MV-4-11 (cell line): ENCODE measurements around the gene RNFT2.

ENCODE experiments used
- DNase-seq: peaks from one replicate; lab custom pipeline; 2025; lab: John Stamatoyannopoulos, UW

RNFT2 gene, protein sequence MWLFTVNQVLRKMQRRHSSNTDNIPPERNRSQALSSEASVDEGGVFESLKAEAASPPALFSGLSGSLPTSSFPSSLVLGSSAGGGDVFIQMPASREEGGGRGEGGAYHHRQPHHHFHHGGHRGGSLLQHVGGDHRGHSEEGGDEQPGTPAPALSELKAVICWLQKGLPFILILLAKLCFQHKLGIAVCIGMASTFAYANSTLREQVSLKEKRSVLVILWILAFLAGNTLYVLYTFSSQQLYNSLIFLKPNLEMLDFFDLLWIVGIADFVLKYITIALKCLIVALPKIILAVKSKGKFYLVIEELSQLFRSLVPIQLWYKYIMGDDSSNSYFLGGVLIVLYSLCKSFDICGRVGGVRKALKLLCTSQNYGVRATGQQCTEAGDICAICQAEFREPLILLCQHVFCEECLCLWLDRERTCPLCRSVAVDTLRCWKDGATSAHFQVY

DNA sequence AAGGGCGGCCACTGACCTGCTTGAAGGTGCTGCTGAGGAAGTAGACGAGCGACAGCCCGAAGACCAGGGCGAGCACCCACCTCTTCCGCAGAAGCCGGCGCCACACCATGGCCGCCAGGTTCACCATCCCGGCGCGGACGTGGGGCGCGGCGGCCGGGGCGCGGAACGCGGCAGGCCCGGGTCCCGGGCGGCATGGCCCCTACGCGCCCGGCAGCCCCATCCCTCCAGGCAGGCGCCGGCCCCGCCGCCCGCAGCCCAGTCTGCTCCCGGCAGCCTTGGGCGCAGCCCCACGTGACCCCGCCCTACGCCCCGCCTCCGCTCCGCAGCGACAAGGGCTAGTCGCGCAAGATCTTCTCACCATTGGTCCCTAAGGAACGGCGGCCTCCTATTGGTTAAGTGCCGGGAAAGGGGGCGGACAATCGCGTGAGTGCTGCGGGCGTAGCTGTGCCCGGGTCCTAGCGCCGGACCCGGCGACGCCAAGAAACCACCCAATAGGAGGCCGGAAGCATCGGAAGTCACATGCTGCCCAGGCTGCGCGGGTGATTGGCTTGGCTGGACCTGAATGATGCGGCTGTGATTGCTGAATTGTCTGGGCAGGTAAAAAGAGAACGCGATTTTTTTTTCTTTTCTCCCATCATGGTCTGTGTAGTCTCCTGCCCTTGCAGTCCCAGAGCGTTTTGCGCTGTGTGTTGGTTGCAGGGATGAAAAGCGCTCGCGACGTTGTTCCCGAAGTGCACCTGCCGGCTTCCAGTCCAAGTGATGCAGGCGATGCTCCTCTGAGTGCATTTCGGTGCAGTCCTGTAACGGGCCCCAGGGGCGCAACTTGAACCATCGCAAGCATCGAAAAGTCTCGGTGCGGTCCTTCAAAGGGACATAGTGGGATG lies at the start of gene RNFT2, which contains the start of gene SPRING1:
Gene RNFT2 (plus strand): TSS at position 542 of the 884 bp plus-strand sequence. CDS start 2,183 bp downstream, outside the sequence.
Gene SPRING1 (minus strand): TSS at position 296 of the 884 bp plus-strand sequence. CDS start 169 bp downstream, at position 127.
- peak; percentile 98 for DNase-seq

DNA sequence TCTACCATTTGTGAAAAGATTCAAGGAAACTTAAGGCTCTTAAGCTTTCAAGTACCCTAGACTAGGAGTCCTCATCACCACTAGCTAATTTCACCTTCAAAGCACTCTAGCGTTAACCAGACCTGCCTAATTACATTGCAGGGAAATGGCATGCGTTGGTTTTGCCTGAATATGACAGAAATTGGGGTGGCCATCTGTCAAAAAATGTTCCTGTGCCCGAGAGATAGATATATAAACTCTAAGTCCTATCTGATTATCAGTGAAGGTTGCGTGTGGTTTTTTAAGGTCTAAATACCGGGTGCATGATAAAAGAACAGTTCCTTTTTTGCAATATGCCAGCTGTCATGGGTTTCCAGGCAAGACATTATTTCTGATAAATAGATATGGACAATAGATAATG lies 48.6 kb upstream of the RNFT2 start:
- DNase-seq, result no peak

DNA sequence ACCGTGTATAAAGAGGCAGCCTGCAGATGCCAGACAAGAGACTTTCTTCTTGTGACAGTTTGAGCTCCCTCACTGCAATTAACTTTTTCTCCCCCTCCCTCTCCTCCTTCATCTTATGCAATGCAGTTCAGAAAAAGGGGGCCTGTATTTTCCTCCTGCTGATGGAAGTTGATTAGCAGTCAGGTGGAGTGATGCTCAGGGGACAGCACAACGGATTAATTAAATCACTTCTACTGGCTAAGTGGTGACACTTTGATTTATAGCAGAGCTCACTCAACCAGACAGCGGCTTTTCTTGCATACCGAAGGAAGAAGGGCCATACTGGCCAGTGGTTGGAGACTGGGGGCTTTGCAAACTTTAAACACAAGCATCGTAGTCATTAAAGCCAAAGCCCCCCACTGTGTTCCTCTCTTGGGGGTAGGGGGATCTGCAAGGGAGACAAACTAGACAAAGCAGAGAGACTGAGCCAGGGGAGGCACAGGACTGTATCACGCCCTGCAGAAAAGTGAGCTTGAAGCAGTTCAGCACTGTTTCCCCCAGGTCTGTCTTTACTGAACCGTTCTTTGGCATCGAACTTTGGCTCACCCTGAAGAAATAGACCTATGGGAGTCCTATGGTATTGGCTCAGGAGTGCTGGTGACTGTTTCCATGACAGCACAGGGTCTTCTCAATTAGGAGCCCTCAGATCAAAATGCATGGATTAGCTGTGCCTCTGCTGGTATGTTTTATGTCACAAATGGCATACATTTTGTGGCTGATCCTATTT lies 48.0 kb upstream of the RNFT2 start:
- no peak for DNase-seq

DNA sequence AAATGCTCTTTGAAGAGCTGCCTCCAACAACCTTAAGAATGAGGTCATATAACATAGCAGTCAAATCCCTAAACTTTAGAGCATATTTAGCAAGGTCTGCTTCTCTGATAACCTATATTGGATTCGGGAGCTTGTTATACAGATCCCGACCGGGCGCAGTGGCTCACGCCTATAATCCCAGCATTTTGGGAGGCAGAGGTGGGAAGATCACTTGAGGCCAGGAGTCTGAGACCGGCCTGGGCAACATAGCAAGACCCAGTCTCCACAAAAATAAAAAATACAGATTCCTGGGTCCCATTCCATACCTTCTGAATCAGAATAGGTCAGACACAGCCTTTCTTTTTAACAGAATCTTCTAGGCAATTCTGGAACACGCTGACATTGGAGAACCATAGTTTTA lies 46.9 kb upstream of the RNFT2 start:
- DNase-seq, result no peak

DNA sequence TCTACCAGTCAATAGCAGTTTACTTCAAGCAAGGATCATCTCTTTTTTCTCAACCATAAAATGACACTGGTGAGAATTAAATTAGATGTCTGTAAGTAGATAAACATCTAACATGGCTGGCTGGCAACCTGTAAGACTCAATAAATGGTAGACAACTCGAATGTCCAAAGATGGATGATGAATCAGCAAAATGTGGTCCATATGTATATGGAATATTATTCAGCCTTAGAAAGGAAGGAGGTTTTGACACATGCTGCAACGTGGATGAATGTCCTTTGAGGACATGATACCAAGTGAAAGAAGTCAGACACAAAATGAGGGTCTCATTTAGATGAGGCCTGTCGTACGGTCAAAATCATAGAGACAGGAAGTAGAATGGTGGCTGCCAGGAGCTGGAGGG lies 46.5 kb upstream of the RNFT2 start:
- DNase-seq, result no peak

DNA sequence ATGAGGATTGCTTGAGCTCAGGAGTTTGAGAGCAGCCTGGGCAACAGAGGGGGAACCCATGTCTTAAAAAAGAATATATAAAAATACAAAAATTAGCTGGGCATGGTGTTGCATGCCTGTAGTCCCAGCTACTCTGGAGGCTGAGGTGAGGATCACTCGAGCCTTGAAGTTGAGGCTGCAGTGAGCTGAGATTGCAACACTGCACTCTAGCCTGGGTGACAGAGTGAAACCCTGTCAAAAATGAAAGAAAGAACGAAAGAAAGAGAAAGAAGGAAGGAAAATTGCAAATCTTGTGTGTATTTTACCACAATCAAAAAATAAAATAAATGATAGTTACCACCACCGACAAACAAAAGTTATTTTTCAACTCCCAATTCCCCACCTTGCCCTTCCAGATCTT lies 45.5 kb upstream of the RNFT2 start:
- DNase-seq, result peak; percentile 39

DNA sequence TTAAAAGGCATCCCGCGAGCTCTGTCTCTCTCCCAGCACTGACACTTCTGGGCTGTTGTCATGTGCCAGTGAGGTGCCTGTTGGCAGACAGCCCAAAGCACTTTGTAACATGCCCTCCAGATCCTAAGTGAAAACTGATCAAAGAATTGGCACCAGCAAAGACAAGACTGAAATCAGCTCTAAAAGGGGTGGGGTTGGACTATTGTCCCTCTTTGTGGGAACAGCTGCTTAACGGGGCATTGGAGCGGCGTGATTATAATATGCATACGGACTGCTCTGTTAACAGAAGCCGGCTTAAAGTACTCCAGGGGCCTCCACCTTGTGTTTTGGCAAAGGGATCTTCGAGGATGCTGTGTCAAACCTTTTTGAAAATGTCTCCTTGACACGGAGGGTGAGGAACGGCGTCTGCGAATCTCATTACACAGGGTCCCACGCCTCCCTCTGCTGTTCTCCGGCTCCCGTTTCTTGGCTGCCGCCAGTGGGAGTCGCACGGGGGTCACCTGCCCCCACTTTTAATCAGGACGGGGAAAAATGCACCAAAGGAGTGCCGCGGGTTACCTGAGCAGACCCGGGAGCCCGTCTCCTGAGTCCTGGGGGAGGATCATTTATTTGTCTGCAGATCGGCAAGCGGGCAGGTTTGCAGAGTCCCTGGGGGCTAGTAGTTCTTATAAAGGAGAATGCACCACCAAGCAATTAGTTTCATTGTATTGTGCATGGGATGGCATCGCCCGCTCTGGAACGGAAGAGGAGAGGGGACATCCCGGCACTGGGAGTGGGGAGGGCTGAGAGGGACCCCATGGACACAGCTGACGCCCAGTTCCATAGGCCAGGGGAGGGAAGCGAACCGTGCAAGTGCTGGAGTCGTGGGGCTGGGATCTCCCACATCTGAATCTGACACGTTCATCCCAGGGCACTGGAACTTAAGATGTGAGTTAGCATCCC lies 44.6 kb upstream of the RNFT2 start:
- no peak for DNase-seq

DNA sequence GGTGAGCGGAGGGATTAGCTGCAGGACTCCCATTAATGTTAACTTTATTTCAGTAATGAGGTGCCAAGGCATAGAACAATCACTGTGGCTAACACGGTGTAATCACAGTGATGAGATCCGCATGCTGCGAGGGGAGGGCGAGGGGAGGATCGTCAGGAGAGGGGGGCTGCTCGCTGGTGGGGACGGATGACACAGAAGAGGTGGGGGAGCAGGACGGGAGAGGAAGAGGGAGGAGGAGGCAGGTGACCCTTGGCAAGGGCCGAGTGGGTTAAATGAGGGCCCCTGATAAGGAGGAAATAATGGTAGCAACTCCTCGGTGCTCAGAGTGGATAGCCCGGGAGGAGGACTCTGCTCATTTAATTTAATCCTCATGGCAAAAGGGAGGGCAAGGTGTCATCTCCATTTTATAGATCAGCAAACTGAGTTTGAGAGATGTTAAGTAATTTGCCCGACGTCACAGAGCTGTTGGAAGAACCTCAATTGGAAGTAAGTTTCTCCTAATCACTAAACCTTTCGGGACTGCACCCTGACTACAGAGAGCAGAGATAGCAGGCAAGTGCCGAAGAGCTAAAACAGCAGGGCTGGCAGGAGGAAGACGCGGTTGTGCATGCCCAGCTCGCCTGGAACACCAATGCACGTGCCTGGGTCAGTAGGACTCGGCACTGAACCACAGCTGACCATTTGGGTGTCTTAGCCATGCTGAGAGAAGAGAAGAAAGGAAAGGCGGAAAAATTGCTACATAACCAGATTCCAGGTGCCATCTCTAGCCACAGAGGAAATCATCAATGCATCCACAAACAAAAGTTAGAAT lies 43.3 kb upstream of the RNFT2 start:
- no peak for DNase-seq

DNA sequence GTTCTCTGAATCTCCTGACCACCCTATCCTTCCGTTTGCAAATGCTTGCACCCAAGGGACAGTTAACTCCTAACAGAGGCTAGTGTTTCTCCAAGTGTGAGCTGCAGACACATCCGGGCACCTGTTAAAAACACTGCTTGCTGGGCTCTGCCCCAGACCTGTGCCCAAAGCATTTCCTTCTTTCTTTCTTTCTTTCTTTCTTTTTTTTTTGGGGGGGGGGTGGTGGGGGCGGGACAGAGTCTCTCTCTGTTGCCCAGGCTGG lies 42.7 kb upstream of the RNFT2 start:
- no peak for DNase-seq

DNA sequence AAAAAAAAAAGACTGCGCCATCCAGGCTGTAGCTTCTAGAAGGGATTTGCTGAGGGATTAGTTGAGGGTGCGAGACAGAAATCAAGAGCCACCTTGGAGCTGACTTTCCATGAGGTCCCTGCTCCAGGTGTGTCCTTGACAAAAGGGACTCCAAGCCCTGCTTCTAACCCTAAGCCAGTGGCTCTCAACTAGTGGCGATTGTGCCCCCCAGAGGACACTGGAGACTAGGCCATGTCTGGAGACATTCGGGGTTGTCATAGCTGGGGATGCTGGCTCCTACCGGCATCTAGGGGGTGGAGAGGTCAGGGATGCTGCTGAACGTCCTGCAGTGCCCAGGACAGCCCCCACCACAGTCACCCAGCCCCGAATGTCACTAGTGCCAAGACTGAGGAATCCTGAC lies 40.8 kb upstream of the RNFT2 start:
- peak; percentile 31 for DNase-seq

DNA sequence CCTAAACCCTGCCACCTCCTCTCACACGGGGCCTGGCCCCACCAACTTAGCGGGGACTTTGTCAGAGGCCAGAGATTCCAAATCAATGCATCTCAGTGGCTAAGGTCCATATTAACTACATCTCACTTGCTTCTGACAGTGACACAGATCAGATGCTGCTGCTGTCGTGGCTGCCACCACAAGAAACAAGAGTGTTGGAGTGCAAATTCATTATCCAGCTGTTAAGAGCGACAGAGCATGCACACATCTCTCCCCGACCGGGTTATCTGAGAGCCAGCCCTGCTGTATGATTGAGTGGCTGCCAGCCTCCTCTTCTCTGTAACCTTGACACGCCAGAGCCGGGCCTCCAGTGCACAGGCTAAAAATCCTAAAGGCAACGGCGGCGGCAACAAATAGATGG lies 40.4 kb upstream of the RNFT2 start:
- no peak for DNase-seq

DNA sequence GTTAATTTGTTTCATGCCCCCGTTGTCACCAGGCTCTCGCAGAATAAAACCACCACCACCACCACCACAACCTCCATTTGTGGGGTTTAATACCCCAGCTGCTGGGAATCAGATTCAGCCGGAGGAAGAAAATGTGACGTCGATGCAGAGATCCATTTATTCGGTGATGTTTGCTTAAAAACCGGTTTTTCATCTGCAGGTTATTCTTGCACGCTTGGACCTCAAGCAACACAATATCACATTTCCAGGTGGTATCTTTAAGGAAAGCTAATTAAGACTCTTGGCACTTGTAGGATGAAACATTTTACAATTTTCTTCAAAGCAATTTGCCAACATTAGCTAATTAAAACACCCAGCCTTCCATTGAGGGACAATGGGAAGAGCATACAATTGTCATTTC lies 40.0 kb upstream of the RNFT2 start:
- no peak for DNase-seq

DNA sequence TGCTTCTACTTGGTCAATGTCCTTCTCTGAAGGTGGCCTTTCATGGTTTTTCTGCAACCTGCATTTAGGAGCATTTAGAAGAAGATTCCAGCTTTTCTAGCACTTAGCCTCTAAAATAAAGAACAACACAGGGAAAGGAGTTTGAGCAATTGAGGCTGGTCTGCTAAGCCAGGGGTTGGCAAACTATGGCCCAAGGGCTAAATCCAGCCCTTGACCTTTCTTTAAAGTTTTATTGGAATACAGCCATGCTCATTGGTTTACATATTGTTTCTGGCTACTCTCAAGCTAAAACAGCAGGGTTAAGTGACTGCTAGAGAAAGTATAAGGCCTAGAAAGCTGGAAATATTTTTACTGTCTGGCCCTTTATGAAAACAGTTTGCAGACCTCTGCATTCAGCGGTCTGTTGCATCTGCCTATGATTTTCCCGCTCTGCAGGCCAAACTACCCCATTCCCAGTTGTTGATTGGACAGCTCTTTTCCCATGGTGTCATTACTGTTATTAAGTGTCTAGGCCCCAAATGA lies 39.5 kb upstream of the RNFT2 start:
- no peak for DNase-seq

DNA sequence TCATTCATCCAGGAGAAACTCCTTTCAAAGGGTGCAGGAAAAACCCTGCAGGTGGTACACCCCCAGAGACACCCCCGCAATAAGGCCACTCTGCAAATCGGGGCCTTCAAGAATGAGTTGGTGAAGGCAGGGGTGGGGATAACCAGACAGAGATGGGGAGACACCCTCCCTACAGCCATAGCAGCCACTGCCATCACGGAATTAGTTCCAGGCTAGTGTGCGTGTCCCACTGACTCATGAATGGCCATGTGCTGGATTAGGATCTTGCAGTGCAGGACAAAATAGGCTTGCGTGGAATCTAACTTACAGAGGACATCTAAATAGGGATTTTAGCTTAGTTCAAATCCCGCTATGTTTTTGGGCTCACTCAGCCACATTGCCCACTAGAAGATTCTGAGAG lies 38.0 kb upstream of the RNFT2 start:
- no peak for DNase-seq

DNA sequence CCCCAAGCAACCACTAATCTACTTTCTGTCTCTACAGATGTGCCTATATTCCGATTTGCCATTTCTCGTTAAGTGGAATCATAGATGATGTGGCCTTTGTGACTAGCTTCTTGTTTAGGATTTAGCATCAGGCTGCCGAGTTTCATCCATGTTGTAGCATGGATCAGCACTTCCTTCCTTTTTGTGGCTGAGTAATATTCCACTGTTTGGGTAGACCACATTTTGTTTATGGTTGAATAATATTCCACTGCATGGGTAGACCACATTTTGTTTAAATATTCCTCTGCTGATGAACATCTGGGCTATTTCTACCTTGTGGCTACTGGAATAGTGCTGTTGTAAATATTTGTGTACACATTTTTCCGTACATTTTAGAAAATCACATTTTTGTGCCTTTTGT lies 36.7 kb upstream of the RNFT2 start:
- no peak for DNase-seq

DNA sequence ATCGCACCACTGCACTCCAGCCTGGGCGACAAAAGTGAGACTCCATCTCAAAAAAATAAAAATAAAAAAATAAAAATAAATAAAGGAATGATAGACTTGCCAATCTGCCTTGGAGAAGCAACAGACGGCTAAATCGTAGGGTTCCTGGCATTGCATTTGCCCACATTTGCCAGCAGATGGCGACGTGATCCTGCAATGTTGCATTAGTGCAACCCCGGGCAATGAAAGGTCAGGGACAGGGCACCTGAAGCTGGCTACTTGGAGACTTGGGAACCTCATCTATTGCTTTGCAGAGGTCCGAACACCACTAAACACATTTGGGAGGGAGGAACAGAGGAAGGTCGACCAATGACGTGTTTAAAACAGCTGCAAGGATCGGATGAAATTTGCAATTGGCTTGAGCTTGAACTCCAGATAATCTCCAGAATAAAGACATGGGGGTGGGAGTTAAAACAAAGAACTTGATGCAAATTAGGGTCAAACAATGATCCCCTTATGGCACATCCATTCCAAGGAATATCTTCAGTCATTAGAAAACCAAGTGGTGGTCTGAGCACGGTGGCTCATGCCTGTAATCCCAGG lies 34.8 kb upstream of the RNFT2 start:
- peak; percentile 46 for DNase-seq

DNA sequence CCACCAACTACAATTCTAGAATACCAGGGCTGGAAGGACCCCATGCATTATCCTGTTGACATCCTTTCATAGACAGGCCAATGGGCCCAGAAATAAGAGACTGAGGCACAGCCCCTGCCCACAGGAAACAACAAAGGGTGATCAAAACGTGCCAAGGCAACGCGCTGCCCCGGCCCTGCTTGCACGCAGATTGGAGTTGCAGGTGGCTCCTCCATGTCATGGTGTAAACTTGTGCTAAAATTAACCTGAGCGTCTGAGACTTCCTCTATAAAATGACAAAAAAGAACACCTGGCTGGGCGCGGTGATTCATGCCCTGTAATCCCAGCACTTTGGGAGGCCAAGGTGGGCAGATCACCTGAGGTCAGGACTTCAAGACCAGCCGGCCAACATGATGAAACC lies 30.4 kb upstream of the RNFT2 start:
- DNase-seq, result no peak

DNA sequence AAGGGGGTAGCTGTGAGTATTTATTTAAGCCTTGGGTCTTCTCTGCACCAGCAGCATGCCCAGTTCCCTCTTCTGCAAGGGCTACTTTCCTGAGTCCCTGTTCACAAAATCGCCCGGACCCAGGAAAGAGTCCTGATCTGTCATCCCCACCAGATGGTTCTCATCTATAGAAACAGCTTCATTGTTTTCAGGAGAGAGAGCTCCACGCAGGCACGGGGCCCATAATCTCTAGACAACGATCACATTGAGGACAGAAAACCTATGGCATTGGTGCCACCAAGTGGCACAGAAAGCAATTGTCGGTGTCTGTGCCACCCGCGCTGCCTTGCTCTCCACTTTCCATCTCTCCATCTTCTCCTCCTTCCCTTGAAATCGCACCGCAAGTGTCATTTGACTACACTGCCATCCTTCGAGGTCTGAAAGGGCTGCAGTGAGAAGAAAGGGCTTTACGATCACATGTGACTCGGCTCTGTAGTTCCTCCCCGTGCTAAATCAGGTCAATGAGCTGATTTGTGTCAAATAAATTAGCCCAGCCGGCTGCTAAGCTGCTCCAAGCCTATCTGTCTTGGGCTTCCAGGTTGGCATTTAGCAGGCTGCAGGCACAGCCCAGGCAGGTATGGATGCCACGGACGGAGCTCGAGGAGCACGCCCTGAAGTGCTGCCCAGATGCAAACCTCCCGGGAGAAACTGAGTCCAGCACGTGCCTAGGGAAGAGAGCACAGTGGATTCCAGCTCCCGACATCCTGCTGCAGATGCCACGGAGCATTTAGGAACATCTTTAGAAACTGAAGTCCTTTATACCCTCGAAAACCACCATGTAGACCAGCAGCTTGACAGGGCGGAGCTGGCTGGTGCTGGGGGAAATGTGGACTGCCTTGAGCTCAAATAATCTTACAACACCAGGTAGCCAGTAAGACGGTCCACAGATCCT lies 29.0 kb upstream of the RNFT2 start:
- peak; percentile 64 for DNase-seq

DNA sequence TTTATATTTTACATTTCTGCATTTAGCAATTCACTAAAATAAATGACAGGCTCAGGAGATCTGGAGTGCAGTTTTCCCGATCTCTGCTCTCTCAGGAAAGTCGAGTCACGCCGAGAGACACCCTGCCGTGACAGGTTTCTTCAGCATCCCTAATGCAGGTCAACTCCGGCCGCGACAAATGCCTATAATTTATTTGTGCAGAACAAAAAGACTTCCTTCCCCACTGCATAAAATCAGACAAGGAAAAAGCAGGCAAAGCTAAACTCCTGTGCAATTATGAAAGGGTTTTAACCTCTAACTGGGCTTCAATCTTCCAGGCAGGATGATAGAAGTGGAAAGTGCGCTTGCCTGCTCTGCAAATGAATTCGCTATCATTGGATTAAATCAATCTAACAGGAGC lies 28.3 kb upstream of the RNFT2 start:
- DNase-seq, result no peak
